GM23338 (cell line): Measurements from ENCODE around the gene NCK2.

Experiments
- CREB1 ChIP-seq: fragments of 250-450 bp; sonication (Bioruptor Pico); IDR thresholded peaks from 2 replicates; pipeline ENCODE4 v1.5.0; 2020; ENCODE audit warnings: low read depth, mild to moderate bottlenecking, moderate library complexity
- CTCF ChIP-seq, 2 experiments: fragments of 200-600 bp in 1 of 2; sonication (generic) in 1 of 2; conservative IDR thresholded peaks; 2 replicates each; pipeline versions ENCODE4 v1.5.1 to v1.6.1; 2016 to 2017; ENCODE audit warnings: antibody characterized with exemption in 2 of 2, low read depth in 2 of 2, mild to moderate bottlenecking in 2 of 2, moderate library complexity in 1 of 2
- ETS1 ChIP-seq: IDR thresholded peaks from 2 replicates; pipeline ENCODE4 v1.6.1; 2016; ENCODE audit warnings: antibody characterized with exemption
- EZH2 ChIP-seq: fragments of 200-600 bp; sonication (generic); IDR thresholded peaks from one replicate; pipeline ENCODE4 v1.8.0; 2017; ENCODE audit warnings: antibody characterized with exemption, mild to moderate bottlenecking, low read depth; ENCODE audit not compliant: unreplicated experiment
- EZH2phosphoT487 ChIP-seq: fragments of 200-600 bp; sonication (generic); IDR thresholded peaks from one replicate; pipeline ENCODE4 v1.8.1; 2018; ENCODE audit warnings: antibody characterized with exemption; ENCODE audit not compliant: unreplicated experiment
- JUNB ChIP-seq: IDR thresholded peaks from one replicate; pipeline ENCODE4 v1.6.1; 2016; ENCODE audit warnings: antibody characterized with exemption; ENCODE audit not compliant: unreplicated experiment
- NANOG ChIP-seq: IDR thresholded peaks from 2 replicates; pipeline ENCODE4 v1.6.1; 2016; ENCODE audit warnings: antibody characterized with exemption, borderline replicate concordance
- POLR2AphosphoS5 ChIP-seq: IDR thresholded peaks from 2 replicates; pipeline ENCODE4 v1.6.1; 2016; ENCODE audit warnings: antibody characterized with exemption, low read depth
- REST ChIP-seq: IDR thresholded peaks from one replicate; pipeline ENCODE4 v1.6.1; 2018; ENCODE audit warnings: antibody characterized with exemption; ENCODE audit not compliant: unreplicated experiment
- STAT1 ChIP-seq: IDR thresholded peaks from one replicate; pipeline ENCODE4 v1.6.1; 2016; ENCODE audit warnings: antibody characterized with exemption; ENCODE audit not compliant: unreplicated experiment
- ZNF114 ChIP-seq: fragments of 250-450 bp; sonication (Bioruptor Pico); IDR thresholded peaks from 2 replicates; pipeline ENCODE4 v1.5.0; 2020; ENCODE audit warnings: mild to moderate bottlenecking, moderate library complexity
- ZNF331 ChIP-seq: fragments of 250-450 bp; sonication (Bioruptor Pico); IDR thresholded peaks from 2 replicates; pipeline ENCODE4 v1.5.0; 2020; ENCODE audit warnings: low read depth, mild to moderate bottlenecking, moderate library complexity
- ZNF462 ChIP-seq: fragments of 250-450 bp; sonication (Bioruptor Pico); IDR thresholded peaks from 2 replicates; pipeline ENCODE4 v1.5.0; 2020; ENCODE audit warnings: mild to moderate bottlenecking, moderate library complexity

- TF ChIP-seq POLR2AphosphoS5 (no peak), CTCF (conservative IDR thresholded peaks at IDR 0.05; ENCODE audit: low read depth in 2 of 2) (no peak), REST (no peak), EZH2 (no peak), EZH2phosphoT487 (no peak), ZNF462 (no peak), CREB1 (CRISPR knock-in tag) (no peak), STAT1 (no peak), ETS1 (no peak), ZNF114 (CRISPR knock-in tag) (no peak), JUNB (no peak), ZNF331 (CRISPR knock-in tag) (no peak), NANOG (no peak)
Measured at GRCh38 chr2:105893011-105893995, 148.6 kb downstream of the NCK2 start.
